Measurements from ENCODE around the gene DHX35.

GRCh38 chr20:39070484-39071231 is 108.5 kb downstream of the DHX35 start:
- no peak for TF ChIP-seq CTCF (IDR thresholded peaks at IDR 0.05; ENCODE audit: poor library complexity, severe bottlenecking)
- no peak for TF ChIP-seq SMC3 (conservative IDR thresholded peaks at IDR 0.05; ENCODE audit: poor library complexity)
- TF ChIP-seq EZH2 (IDR thresholded peaks at IDR 0.05; ENCODE audit: borderline replicate concordance, insufficient read depth, low read length, poor library complexity, severe bottlenecking) = no peak
- TF ChIP-seq EP300 (conservative IDR thresholded peaks at IDR 0.05; ENCODE audit: poor library complexity, severe bottlenecking) = no peak
- no peak for TF ChIP-seq POLR2AphosphoS5 (IDR thresholded peaks at IDR 0.05)
- no peak for TF ChIP-seq TAF1 (IDR thresholded peaks at IDR 0.05; ENCODE audit: low read depth)
- no peak for TF ChIP-seq REST (IDR thresholded peaks at IDR 0.05; ENCODE audit: borderline replicate concordance)
- no peak for TF ChIP-seq MXI1 (conservative IDR thresholded peaks at IDR 0.05; ENCODE audit: poor library complexity, severe bottlenecking)

All from neural cell (in vitro differentiated cells).